ENCODE measurements around the gene SLC2A11. TPM values are rescaled to one million over a fixed set of nuclear protein-coding genes. Genes with fewer than 3 reads are reported as not detected.
A peak's percentile ranks its signal among the peaks of the same experiment; 100 is the strongest.

Gene SLC2A11, protein sequence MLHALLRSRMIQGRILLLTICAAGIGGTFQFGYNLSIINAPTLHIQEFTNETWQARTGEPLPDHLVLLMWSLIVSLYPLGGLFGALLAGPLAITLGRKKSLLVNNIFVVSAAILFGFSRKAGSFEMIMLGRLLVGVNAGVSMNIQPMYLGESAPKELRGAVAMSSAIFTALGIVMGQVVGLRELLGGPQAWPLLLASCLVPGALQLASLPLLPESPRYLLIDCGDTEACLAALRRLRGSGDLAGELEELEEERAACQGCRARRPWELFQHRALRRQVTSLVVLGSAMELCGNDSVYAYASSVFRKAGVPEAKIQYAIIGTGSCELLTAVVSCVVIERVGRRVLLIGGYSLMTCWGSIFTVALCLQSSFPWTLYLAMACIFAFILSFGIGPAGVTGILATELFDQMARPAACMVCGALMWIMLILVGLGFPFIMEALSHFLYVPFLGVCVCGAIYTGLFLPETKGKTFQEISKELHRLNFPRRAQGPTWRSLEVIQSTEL
- total RNA-seq: 10 to 100 TPM; 17.4 to 19.9 TPM
- polyA plus RNA-seq (ENCODE audit: insufficient read length in 2 of 2): 10 to 100 TPM; 24.9 to 44.3 TPM
- long read RNA-seq, donor 1, partial matches to known transcripts: 27 of 29 reads
- long read RNA-seq, donor 1, other reads (novel, unspliced or antisense): 0 of 29 reads
- long read RNA-seq, donor 2: 0 reads
- long read RNA-seq, donor 3, partial matches to known transcripts: 0 of 2 reads
- long read RNA-seq, donor 3, other reads (novel, unspliced or antisense): 0 of 2 reads
- long read RNA-seq, donor 4, partial matches to known transcripts: 0 of 4 reads
- long read RNA-seq, donor 4, other reads (novel, unspliced or antisense): 0 of 4 reads

DNA sequence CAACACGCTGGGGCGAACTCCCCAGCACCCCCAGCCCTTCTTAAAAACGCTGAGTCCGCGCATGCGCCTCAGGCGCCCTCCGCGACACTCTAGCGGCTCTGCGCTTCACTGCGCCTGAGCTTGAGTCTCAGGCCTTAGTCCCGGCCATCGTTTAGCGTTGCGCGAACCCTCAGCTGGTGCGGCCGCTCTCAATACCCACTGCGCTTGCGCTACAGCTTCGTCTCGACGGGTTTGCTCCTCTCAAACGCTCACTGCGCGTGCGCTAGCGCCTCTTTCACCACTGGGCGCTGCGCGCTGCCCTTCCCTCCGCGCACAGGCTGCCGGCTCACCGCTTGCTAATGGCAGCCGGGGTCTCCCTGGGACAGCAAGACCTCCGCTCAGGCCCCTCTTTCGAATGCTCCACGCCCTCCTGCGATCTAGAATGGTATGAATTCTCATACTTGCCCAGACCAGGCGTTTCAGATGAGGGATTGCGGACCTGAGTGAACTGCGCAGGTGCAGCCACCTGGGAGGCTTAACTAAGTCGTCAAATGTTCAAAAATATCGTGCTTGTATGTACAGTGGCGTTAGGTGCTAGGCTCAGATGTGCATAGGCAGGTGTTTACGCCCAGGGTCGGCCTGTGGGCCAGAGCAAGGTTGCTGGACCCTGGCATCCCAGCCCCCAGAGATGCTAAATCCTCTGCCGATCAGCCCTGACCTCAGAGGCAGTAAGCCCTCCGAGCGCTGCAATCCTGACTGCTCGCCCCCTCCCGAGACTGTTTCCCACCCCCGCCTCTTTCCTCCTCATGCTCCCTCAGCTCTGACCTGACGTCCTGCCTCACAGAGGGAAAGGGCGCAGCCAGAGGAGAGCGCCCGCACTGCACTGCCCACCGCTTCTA lies at the start of gene SLC2A11:
TSS of gene SLC2A11 (plus strand) at position 270 of the 878 bp plus-strand sequence. CDS start at position 395, 125 bp downstream.
- Histone ChIP-seq H3K27me3 (ENCODE audit: control insufficient read depth, insufficient read depth, low read length) (no peaks in the 10 kb centered on the region), H3K36me3 (ENCODE audit: control insufficient read depth, insufficient read depth, low read length) (peaks cover 3% of the 10 kb centered on the region), H3K27ac (ENCODE audit: low read depth, low read length) (peak within 1 kb of the TSS; percentile 95), H3K9me3 (ENCODE audit: control insufficient read depth, insufficient read depth, low read length) (no peaks in the 10 kb centered on the region), H3K4me3 (ENCODE audit: low read depth, low read length) (peak within 1 kb of the TSS; percentile 89), H3K4me1 (ENCODE audit: control insufficient read depth, insufficient read depth, low read length) (peaks cover 22% of the 10 kb centered on the region)
- peak; percentile 94 to 100 (median 97) for DNase-seq (ENCODE audit: low read depth in 4 of 6, low spot score in 6 of 6)
- under 1% methylated on average over 58 of the region's 60 CpGs for WGBS (ENCODE audit: insufficient coverage)

DNA sequence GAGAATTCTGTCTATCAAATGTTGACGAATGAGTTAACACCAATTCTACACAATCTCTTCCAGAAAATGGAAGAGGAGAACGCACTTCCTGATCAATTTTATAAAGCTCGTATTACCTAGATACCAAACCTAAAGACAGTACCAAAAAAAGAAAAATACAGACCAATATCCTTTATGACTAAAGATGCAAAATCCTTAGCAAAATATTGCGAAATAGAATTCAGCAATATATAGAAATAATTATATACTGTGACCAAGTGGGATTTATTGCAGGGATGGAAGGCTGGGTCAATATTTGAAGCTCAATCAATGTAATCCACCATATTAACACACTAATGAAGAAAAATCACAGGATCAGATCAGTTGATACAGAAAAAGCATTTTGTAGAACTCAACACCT lies 45.3 kb upstream of the SLC2A11 start:
- 100% methylated on average over 1 of the region's 4 CpGs for WGBS (ENCODE audit: insufficient coverage)
- peaks cover 58% of the 10 kb centered on the region for H3K36me3 ChIP-seq (ENCODE audit: control insufficient read depth, insufficient read depth, low read length)
- DNase-seq (ENCODE audit: low read depth in 4 of 6, low spot score in 6 of 6): no peak

DNA sequence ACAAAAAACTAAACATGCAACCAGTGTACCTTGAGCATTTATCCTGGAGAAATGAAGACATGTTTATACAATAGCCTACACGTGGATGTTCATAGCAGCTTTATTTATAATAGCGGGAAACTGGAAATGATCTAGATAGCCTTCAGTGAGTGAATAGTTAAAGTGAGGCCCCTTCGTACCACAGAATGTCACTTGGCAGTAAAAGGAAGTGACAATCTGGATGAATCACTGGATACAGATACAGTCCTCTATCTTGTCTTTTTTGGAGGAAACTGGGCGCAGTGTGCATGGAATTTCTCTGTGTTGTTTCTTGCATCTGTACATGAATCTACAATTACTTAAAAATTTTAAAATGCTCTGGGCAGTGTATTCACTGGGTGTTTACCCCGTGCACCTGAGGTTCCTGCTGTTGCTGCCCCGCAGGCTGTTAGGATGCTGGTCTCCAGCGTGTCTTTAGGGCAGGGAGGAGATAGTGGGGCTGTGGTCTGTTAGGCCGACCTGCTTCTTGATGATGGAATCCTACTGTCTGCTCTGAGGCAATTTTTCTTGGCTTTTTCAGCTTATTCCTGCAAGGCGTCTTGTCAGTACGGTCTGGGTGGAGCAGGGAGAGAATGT lies 42.0 kb upstream of the SLC2A11 start:
- DNase-seq (ENCODE audit: low read depth in 4 of 6, low spot score in 6 of 6): no peak
- Histone ChIP-seq H3K36me3 (ENCODE audit: control insufficient read depth, insufficient read depth, low read length) (peaks cover 76% of the 10 kb centered on the region), H3K4me1 (ENCODE audit: control insufficient read depth, insufficient read depth, low read length) (no peaks in the 10 kb centered on the region), H3K27me3 (ENCODE audit: control insufficient read depth, insufficient read depth, low read length) (no peaks in the 10 kb centered on the region), H3K27ac (ENCODE audit: low read depth, low read length) (no peak overlapping the region), H3K9me3 (ENCODE audit: control insufficient read depth, insufficient read depth, low read length) (no peaks in the 10 kb centered on the region), H3K4me3 (ENCODE audit: low read depth, low read length) (no peak overlapping the region)
- WGBS (ENCODE audit: insufficient coverage): 85% methylated on average over 7 of the region's 10 CpGs

More for the DNA sequence above, 45.3 kb upstream of the SLC2A11 start:
- H3K9me3 ChIP-seq (ENCODE audit: control insufficient read depth, insufficient read depth, low read length): no peaks in the 10 kb centered on the region
- no peak overlapping the region for H3K27ac ChIP-seq (ENCODE audit: low read depth, low read length)
- H3K27me3 ChIP-seq (ENCODE audit: control insufficient read depth, insufficient read depth, low read length): no peaks in the 10 kb centered on the region
- no peak overlapping the region for H3K4me3 ChIP-seq (ENCODE audit: low read depth, low read length)
- H3K4me1 ChIP-seq (ENCODE audit: control insufficient read depth, insufficient read depth, low read length): no peaks in the 10 kb centered on the region

DNA sequence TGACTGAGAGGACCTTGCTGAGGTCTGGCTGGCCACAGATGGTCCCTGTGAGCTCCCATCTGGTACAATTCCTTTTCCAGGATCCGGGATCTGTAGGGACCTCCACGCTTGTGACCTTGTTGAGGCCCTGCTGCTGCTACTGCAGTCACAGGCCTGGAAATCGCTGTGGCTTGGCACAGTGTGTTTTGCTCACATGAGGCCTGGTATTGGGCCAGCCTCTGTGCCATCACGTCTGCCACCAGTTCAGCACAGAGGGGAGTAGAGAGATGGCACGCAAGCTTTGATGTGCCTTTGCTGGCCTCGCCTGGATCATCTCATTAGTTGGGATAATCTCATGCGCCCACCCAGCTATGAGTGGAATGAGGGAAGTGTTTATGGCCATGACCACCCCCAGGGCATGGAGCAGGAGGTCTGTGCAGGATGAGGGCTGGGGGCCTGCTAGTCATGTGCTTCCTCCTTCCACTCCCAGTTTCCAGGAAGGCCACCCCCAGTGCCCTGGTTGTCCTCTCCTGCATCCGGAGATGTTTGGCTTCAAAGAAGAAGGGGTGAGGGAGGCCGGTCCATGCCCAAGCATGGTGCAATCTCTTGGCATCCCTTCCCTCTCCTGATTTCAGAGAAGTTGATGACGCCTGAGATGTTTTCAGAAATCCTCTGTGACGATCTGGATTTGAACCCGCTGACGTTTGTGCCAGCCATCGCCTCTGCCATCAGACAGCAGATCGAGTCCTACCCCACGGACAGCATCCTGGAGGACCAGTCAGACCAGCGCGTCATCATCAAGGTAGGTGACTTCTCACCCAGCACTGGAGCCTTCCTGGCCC lies 41.3 kb upstream of the SLC2A11 start:
- Histone ChIP-seq H3K4me3 (ENCODE audit: low read depth, low read length) (no peak overlapping the region), H3K4me1 (ENCODE audit: control insufficient read depth, insufficient read depth, low read length) (no peaks in the 10 kb centered on the region), H3K27ac (ENCODE audit: low read depth, low read length) (no peak overlapping the region), H3K27me3 (ENCODE audit: control insufficient read depth, insufficient read depth, low read length) (no peaks in the 10 kb centered on the region), H3K36me3 (ENCODE audit: control insufficient read depth, insufficient read depth, low read length) (peaks cover 77% of the 10 kb centered on the region), H3K9me3 (ENCODE audit: control insufficient read depth, insufficient read depth, low read length) (no peaks in the 10 kb centered on the region)
- 92% methylated on average over 15 of the region's 18 CpGs for WGBS (ENCODE audit: insufficient coverage)
- peak in 2 of 6 donors; percentile 63 to 65 for DNase-seq (ENCODE audit: low read depth in 4 of 6, low spot score in 6 of 6)

DNA sequence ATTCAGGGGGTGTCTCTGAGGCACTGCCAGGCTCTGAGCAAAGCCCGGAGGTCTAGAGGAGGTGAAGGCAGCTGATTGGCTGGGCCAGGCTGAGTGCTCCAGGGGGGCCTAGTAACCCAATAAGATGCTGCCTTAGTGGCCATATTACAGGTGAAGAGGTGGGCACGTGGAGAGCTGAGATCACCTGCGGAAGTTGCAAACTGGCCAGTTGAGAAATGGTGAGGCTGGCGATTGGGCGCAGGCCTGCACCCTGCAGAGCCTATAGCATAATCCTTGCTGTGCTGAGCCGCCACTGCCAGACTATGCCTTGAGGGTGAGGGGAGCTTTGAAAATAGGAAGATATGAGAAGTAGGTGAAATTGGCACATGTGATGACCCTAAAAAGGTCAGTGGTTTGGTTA lies 40.5 kb upstream of the SLC2A11 start:
- Histone ChIP-seq H3K9me3 (ENCODE audit: control insufficient read depth, insufficient read depth, low read length) (no peaks in the 10 kb centered on the region), H3K4me1 (ENCODE audit: control insufficient read depth, insufficient read depth, low read length) (no peaks in the 10 kb centered on the region), H3K36me3 (ENCODE audit: control insufficient read depth, insufficient read depth, low read length) (peaks cover 85% of the 10 kb centered on the region), H3K27me3 (ENCODE audit: control insufficient read depth, insufficient read depth, low read length) (no peaks in the 10 kb centered on the region), H3K4me3 (ENCODE audit: low read depth, low read length) (no peak overlapping the region), H3K27ac (ENCODE audit: low read depth, low read length) (no peak overlapping the region)
- WGBS (ENCODE audit: insufficient coverage): 88% methylated on average over 6 of the region's 6 CpGs
- no peak for DNase-seq (ENCODE audit: low read depth in 4 of 6, low spot score in 6 of 6)

DNA sequence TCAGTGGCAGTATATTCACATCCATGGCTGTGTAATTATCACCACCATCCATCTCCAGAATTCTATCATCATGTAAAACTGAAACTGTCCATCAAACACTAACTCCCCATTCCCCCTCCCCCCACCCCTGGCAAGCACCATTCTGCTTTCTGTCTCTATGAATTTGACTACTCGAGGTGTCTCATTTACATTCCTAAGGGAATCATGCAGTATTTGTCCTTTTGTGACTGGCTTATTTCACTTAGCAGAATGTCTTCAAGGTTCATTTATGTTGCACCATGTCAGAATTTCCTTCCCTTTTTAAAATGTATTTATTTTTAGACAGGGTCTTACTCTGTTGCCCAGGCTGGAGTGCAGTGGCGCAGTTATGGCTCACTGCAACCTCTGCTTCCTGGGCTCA lies 39.1 kb upstream of the SLC2A11 start:
- 100% methylated on average over 1 of the region's 2 CpGs for WGBS (ENCODE audit: insufficient coverage)
- DNase-seq (ENCODE audit: low read depth in 4 of 6, low spot score in 6 of 6): no peak
- Histone ChIP-seq H3K9me3 (ENCODE audit: control insufficient read depth, insufficient read depth, low read length) (no peaks in the 10 kb centered on the region), H3K27me3 (ENCODE audit: control insufficient read depth, insufficient read depth, low read length) (no peaks in the 10 kb centered on the region), H3K36me3 (ENCODE audit: control insufficient read depth, insufficient read depth, low read length) (peaks cover 95% of the 10 kb centered on the region), H3K27ac (ENCODE audit: low read depth, low read length) (no peak overlapping the region), H3K4me3 (ENCODE audit: low read depth, low read length) (no peak overlapping the region), H3K4me1 (ENCODE audit: control insufficient read depth, insufficient read depth, low read length) (peaks cover 5% of the 10 kb centered on the region)

DNA sequence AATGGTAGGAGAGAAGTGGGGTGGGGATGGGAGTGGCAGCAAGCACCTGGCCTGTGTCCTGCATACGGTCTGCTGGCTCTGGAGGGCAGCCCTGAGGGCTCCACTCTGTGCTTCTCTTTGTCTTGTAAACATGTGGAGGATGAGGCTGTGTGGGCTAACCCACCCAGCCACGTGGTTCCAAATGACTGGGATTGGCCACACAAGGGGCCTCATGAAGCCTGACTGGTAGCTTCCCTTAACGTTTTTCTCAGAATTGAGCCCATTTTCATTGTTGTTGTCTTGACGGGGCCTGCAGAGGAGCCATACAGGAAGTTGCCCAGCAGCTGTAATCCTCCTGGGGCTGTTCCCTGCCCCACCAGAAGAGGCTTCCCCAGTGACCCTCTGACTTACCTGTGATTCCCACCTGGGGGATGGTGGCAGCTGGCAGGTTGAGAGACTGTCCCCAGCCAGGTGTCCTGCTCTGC lies 36.9 kb upstream of the SLC2A11 start:
- Histone ChIP-seq H3K4me3 (ENCODE audit: low read depth, low read length) (no peak overlapping the region), H3K9me3 (ENCODE audit: control insufficient read depth, insufficient read depth, low read length) (no peaks in the 10 kb centered on the region), H3K27me3 (ENCODE audit: control insufficient read depth, insufficient read depth, low read length) (no peaks in the 10 kb centered on the region), H3K27ac (ENCODE audit: low read depth, low read length) (no peak overlapping the region), H3K4me1 (ENCODE audit: control insufficient read depth, insufficient read depth, low read length) (peaks cover 5% of the 10 kb centered on the region), H3K36me3 (ENCODE audit: control insufficient read depth, insufficient read depth, low read length) (peaks cover 98% of the 10 kb centered on the region)
- no peak for DNase-seq (ENCODE audit: low read depth in 4 of 6, low spot score in 6 of 6)
- WGBS (ENCODE audit: insufficient coverage): 66% methylated on average over 4 of the region's 4 CpGs

DNA sequence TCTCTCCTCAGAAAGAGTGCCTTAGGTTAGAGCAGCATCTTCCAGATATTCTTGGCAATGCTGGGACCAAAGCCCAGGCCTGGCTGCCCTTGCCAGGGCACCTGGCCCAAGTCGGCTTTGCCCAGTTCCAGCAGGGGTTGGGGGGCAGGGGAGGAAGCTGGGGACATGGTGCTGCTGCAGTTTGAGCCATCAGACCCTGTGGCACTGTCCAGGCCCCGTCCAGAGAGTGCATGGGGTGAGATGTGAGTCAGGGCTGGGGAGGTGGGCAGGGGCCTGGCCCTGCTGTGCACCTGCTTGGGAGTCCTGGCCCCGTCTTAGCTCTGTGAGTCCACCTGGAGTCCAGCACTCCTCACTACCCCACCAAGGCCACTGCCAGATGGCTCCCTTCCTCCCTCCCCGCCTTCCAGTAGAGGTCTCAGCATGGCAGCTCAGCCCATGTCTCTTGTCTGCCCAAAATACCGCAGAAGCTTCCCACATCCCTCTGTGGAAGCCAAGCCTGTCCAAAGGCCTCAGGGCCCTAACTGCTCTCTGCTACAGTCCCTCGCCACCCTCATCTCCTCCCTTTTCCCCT lies 35.5 kb upstream of the SLC2A11 start:
- Histone ChIP-seq H3K9me3 (ENCODE audit: control insufficient read depth, insufficient read depth, low read length) (no peaks in the 10 kb centered on the region), H3K27ac (ENCODE audit: low read depth, low read length) (no peak overlapping the region), H3K36me3 (ENCODE audit: control insufficient read depth, insufficient read depth, low read length) (peaks cover 98% of the 10 kb centered on the region), H3K27me3 (ENCODE audit: control insufficient read depth, insufficient read depth, low read length) (no peaks in the 10 kb centered on the region), H3K4me1 (ENCODE audit: control insufficient read depth, insufficient read depth, low read length) (peaks cover 5% of the 10 kb centered on the region), H3K4me3 (ENCODE audit: low read depth, low read length) (no peak overlapping the region)
- WGBS (ENCODE audit: insufficient coverage): 59% methylated on average over 6 of the region's 6 CpGs
- DNase-seq (ENCODE audit: low read depth in 4 of 6, low spot score in 6 of 6): no peak
